H1 (cell line): Measurements from ENCODE around the gene CRISPLD2. TPM values are rescaled to one million over a fixed set of nuclear protein-coding genes. Genes with fewer than 3 reads are reported as not detected.

ENCODE experiments used
- CTCF ChIA-PET: fragments of 300-600 bp; sonication (Branson Sonifier 250); formaldehyde crosslinking; loops from one replicate; lab custom pipeline; 2021; ENCODE audit not compliant: partially characterized antibody; lab: Charles Lee
- POLR2A ChIA-PET: fragments of 300-600 bp; sonication (Branson Sonifier 250); formaldehyde crosslinking; loops from one replicate; lab custom pipeline; 2021; ENCODE audit warnings: inconsistent platforms; ENCODE audit not compliant: partially characterized antibody; lab: Charles Lee
- DNase-seq, 2 experiments: peaks; one replicate each; pipeline versions ENCODE4 v3.0.0 to v3.0.0-alpha.2; 2010 to 2022; ENCODE audit warnings: low spot score in 2 of 2, low read depth in 1 of 2, mixed read lengths in 1 of 2
- FAIRE-seq: peaks from 2 replicates; lab custom pipeline; 2011; peaks lifted over from hg19 to GRCh38; lab: Jason Lieb, UNC
- H2AFZ ChIP-seq: 2 replicates; pipeline ENCODE4 v1.8.1; 2012; ENCODE audit warnings: low read length, inconsistent platforms
- H2AK5ac ChIP-seq: 2 replicates; pipeline ENCODE4 v1.6.1; 2013; ENCODE audit warnings: low read depth, low read length
- H2BK120ac ChIP-seq: replicated peaks from 2 replicates; pipeline ENCODE3; 2013; ENCODE audit warnings: low read depth, low read length, inconsistent platforms
- H2BK12ac ChIP-seq: 2 replicates; pipeline ENCODE4 v1.6.1; 2013; ENCODE audit warnings: low read depth, low read length
- H2BK15ac ChIP-seq: 2 replicates; pipeline ENCODE4 v1.6.1; 2013; ENCODE audit warnings: low read length
- H2BK20ac ChIP-seq: 2 replicates; pipeline ENCODE4 v1.6.1; 2013; ENCODE audit warnings: low read length
- H2BK5ac ChIP-seq: 2 replicates; pipeline ENCODE4 v1.6.1; 2013; ENCODE audit warnings: low read depth, low read length
- H3K14ac ChIP-seq: 2 replicates; pipeline ENCODE4 v1.6.1; 2013; ENCODE audit warnings: inconsistent platforms; ENCODE audit not compliant: insufficient read length
- H3K18ac ChIP-seq: 2 replicates; pipeline ENCODE4 v1.6.1; 2013; ENCODE audit warnings: low read length; ENCODE audit errors: extremely low read depth
- H3K23ac ChIP-seq: 2 replicates; pipeline ENCODE4 v1.6.1; 2013; ENCODE audit warnings: inconsistent platforms; ENCODE audit not compliant: insufficient read length
- H3K23me2 ChIP-seq: 2 replicates; pipeline ENCODE4 v1.6.1; 2013; ENCODE audit warnings: low read depth, low read length
- H3K27ac ChIP-seq: 2 replicates; pipeline ENCODE4 v1.6.1; 2011; ENCODE audit warnings: low read depth, low read length, inconsistent platforms
- H3K27me3 ChIP-seq, 4 experiments: replicated peaks in 1 of 4; 1 replicate in 1 of 4; 2 replicates in 3 of 4; pipeline versions ENCODE4 v1.6.1 to v1.8.1; 2011 to 2013; ENCODE audit warnings: low read length in 3 of 4, mild to moderate bottlenecking in 3 of 4, inconsistent platforms in 2 of 4, mixed read lengths in 2 of 4, moderate library complexity in 1 of 4; ENCODE audit not compliant: control insufficient read depth in 3 of 4, insufficient read depth in 3 of 4; ENCODE audit errors: extremely low read depth in 1 of 4
- H3K36me3 ChIP-seq, 4 experiments: 2 replicates each; pipeline versions ENCODE4 v1.6.1 to v1.8.1; 2011 to 2013; ENCODE audit warnings: mild to moderate bottlenecking in 4 of 4, low read length in 3 of 4, moderate library complexity in 2 of 4, control low read depth in 1 of 4, inconsistent platforms in 1 of 4; ENCODE audit not compliant: insufficient read depth in 4 of 4, control insufficient read depth in 2 of 4
- H3K4ac ChIP-seq: replicated peaks from 2 replicates; pipeline ENCODE3; 2013; ENCODE audit warnings: low read length, low read depth, mixed read lengths, inconsistent platforms; ENCODE audit not compliant: insufficient read length
- H3K4me1 ChIP-seq, 4 experiments: replicated peaks in 1 of 4; 1 replicate in 1 of 4; 2 replicates in 3 of 4; pipeline versions ENCODE4 v1.6.1 to v1.8.1; 2011 to 2013; ENCODE audit warnings: low read length in 3 of 4, inconsistent platforms in 2 of 4, mixed read lengths in 1 of 4; ENCODE audit not compliant: insufficient read depth in 4 of 4, control insufficient read depth in 3 of 4
- H3K4me2 ChIP-seq, 2 experiments: 2 replicates each; pipeline versions ENCODE4 v1.6.1 to v1.8.1; 2011 to 2013; ENCODE audit warnings: low read depth in 2 of 2, low read length in 2 of 2, control low read depth in 1 of 2, inconsistent platforms in 1 of 2, mild to moderate bottlenecking in 1 of 2; ENCODE audit not compliant: insufficient read depth in 1 of 2
- H3K4me3 ChIP-seq, 4 experiments: fragments of 200-600, 300-600 bp in 1 of 4; sonication (generic), shearing (Covaris generic), sonication (Bioruptor Twin) in 1 of 4; 2 replicates each; pipeline versions ENCODE4 v1.5.1 to v1.8.1; 2011 to 2016; ENCODE audit warnings: low read length in 4 of 4, low read depth in 3 of 4, control low read depth in 2 of 4, inconsistent platforms in 2 of 4, mild to moderate bottlenecking in 2 of 4, mixed read lengths in 1 of 4, moderate library complexity in 1 of 4; ENCODE audit not compliant: insufficient read depth in 2 of 4; ENCODE audit errors: extremely low read depth in 1 of 4
- H3K56ac ChIP-seq: replicated peaks from 2 replicates; pipeline ENCODE3; 2013; ENCODE audit warnings: low read depth, mild to moderate bottlenecking, mixed read lengths, low read length, inconsistent platforms; ENCODE audit not compliant: insufficient read length
- H3K79me1 ChIP-seq: 2 replicates; pipeline ENCODE4 v1.6.1; 2013; ENCODE audit warnings: low read depth, low read length, control low read depth
- H3K79me2 ChIP-seq, 2 experiments: 2 replicates each; pipeline versions ENCODE4 v1.6.1 to v1.8.1; 2012 to 2013; ENCODE audit warnings: low read length in 2 of 2, mild to moderate bottlenecking in 2 of 2, inconsistent platforms in 1 of 2; ENCODE audit not compliant: insufficient read depth in 2 of 2, control insufficient read depth in 1 of 2
- H3K9ac ChIP-seq, 4 experiments: replicated peaks in 1 of 4; 1 replicate in 1 of 4; 2 replicates in 3 of 4; pipeline versions ENCODE4 v1.6.1 to v1.8.1; 2011 to 2013; ENCODE audit warnings: low read depth in 3 of 4, low read length in 3 of 4, control low read depth in 2 of 4, mild to moderate bottlenecking in 2 of 4, moderate library complexity in 2 of 4, inconsistent platforms in 1 of 4; ENCODE audit errors: extremely low read depth in 1 of 4
- H3K9me3 ChIP-seq, 2 experiments: 2 replicates each; pipeline versions ENCODE4 v1.6.1 to v1.8.1; 2012 to 2013; ENCODE audit warnings: mild to moderate bottlenecking in 2 of 2, moderate library complexity in 2 of 2, control low read depth in 1 of 2, inconsistent platforms in 1 of 2, low read depth in 1 of 2, low read length in 1 of 2, mixed read lengths in 1 of 2; ENCODE audit not compliant: insufficient read depth in 2 of 2
- H4K20me1 ChIP-seq, 2 experiments: replicated peaks in 1 of 2; 2 replicates each; pipeline versions ENCODE3 to v1.8.1; 2011 to 2013; ENCODE audit warnings: inconsistent platforms in 2 of 2, low read length in 2 of 2, mild to moderate bottlenecking in 1 of 2; ENCODE audit not compliant: insufficient read depth in 2 of 2, control insufficient read depth in 1 of 2
- H4K5ac ChIP-seq: 2 replicates; pipeline ENCODE4 v1.6.1; 2013; ENCODE audit warnings: low read length, low read depth, mixed read lengths, inconsistent platforms; ENCODE audit not compliant: insufficient read length
- H4K8ac ChIP-seq: 2 replicates; pipeline ENCODE4 v1.8.0; 2013; ENCODE audit warnings: mild to moderate bottlenecking, moderate library complexity, low read length, inconsistent platforms; ENCODE audit not compliant: insufficient read depth; ENCODE audit errors: extremely low read depth
- H4K91ac ChIP-seq: replicated peaks from 2 replicates; pipeline ENCODE3; 2013; ENCODE audit warnings: low read length, mixed read lengths, inconsistent platforms; ENCODE audit not compliant: insufficient read length
- CREB1 ChIP-seq: IDR thresholded peaks from 2 replicates; pipeline ENCODE4 v1.6.1; 2012; ENCODE audit warnings: inconsistent platforms
- EP300 ChIP-seq, 2 experiments: IDR thresholded peaks; 1 replicate in 1 of 2; 2 replicates in 1 of 2; pipeline ENCODE4 v1.6.1; 2011 to 2012; ENCODE audit warnings: low read depth in 2 of 2, low read length in 2 of 2, mild to moderate bottlenecking in 2 of 2, borderline replicate concordance in 1 of 2, inconsistent platforms in 1 of 2, moderate library complexity in 1 of 2
- EZH2 ChIP-seq: fragments of 200-600 bp; sonication (generic); IDR thresholded peaks from 2 replicates; pipeline ENCODE4 v1.7.1; 2012; ENCODE audit warnings: low read depth, mild to moderate bottlenecking, moderate library complexity, low read length, inconsistent platforms; ENCODE audit not compliant: severe bottlenecking
- HDAC2 ChIP-seq, 2 experiments: fragments of 300-600 bp in 1 of 2; sonication (generic) in 1 of 2; IDR thresholded peaks; 2 replicates each; pipeline ENCODE4 v1.6.1; 2011 to 2012; ENCODE audit warnings: low read depth in 2 of 2, low read length in 2 of 2, mild to moderate bottlenecking in 2 of 2, moderate library complexity in 2 of 2, borderline replicate concordance in 1 of 2, inconsistent platforms in 1 of 2
- NANOG ChIP-seq: IDR thresholded peaks from 2 replicates; pipeline ENCODE4 v1.6.1; 2011; ENCODE audit warnings: low read length, low read depth, mild to moderate bottlenecking, inconsistent platforms; ENCODE audit not compliant: insufficient read depth, poor library complexity, severe bottlenecking
- NRF1 ChIP-seq: IDR thresholded peaks from 2 replicates; pipeline ENCODE4 v1.6.1; 2011; ENCODE audit warnings: mild to moderate bottlenecking, low read depth, low read length, improper control_type of control experiment
- TAF1 ChIP-seq: IDR thresholded peaks from 2 replicates; pipeline ENCODE4 v1.6.1; 2011; ENCODE audit warnings: mild to moderate bottlenecking, low read depth, low read length
- whole genome bisulfite sequencing, 2 experiments: shearing (Covaris generic) in 1 of 2; methylation state at CpG; one replicate each; pipeline versions ENCODE4 v1.1.6 to v1.1.7; 2013 to 2015; ENCODE audit warnings: low lambda C conversion rate in 2 of 2, mixed read lengths in 2 of 2, inconsistent platforms in 1 of 2, low coverage in 1 of 2, missing lambda C conversion rate in 1 of 2; ENCODE audit not compliant: insufficient replicate concordance in 2 of 2, insufficient coverage in 1 of 2, insufficient read length in 1 of 2; ENCODE audit errors: extremely low coverage in 1 of 2, missing lambda C conversion rate in 1 of 2; 5-methylcytosine and 5-hydroxymethylcytosine counted together
- polyA plus RNA-seq, 7 experiments: library from polyadenylated mRNA; depleted of rRNA in 3 of 7; stranded (reverse) in 5 of 7; unstranded in 2 of 7; fragments of >200 nt in 5 of 7; fragments of 200-250 nt in 2 of 7; gene quantifications; 1 replicate in 5 of 7; 2 replicates in 1 of 7; 4 replicates in 1 of 7; pipeline versions ENCODE4 v1.2.1 to v1.2.3, GENCODE V29; 2011 to 2013; ENCODE audit warnings: missing spikeins in 2 of 7, mixed read lengths in 2 of 7
- total RNA-seq: library from RNA; stranded (reverse); fragmentation: NEBNext Ultra II Directional; extraction: Animal tissue kit (Norgen Biotek cat#: 25700); gene quantifications from 2 replicates; pipeline ENCODE4 v1.2.1, GENCODE V29; 2021

Gene CRISPLD2
- total and polyA plus RNA-seq, 2 of the 8 experiments (the other 6 are each of a cell fraction or from before 2014, with no cell fraction given): 2.7 to 5.1 TPM

GRCh38 chr16:84851192-84852127, 31.7 kb downstream of the CRISPLD2 start:
- H3K14ac ChIP-seq: no peak overlapping the region
- FAIRE-seq: no peak
- no peak overlapping the region for H4K91ac ChIP-seq

More at GRCh38 chr16:84851192-84852127, 31.7 kb downstream of the CRISPLD2 start:
- no peak overlapping the region for H3K18ac ChIP-seq
- POLR2A ChIA-PET: interaction anchor here (0.8 kb wide), 1 partner anchor 26 kb away, joined by 3 read pairs; no protein-coding TSS in a partner anchor
- no peak for DNase-seq
- H3K4me1 ChIP-seq: peaks cover 7 to 14% (median 9%) of the 10 kb centered on the region in 4 experiments; a peak in 6 of 7 replicates
- H3K56ac ChIP-seq: no peak overlapping the region
- H2AFZ ChIP-seq: no peak overlapping the region
- no peaks in the 10 kb centered on the region for H3K79me2 ChIP-seq
- no peaks in the 10 kb centered on the region for H3K9me3 ChIP-seq
- H3K4me2 ChIP-seq: no peak overlapping the region
- H2BK12ac ChIP-seq: no peak overlapping the region
- peak overlapping the region; percentile 35; the same call in 1 of the 2 replicates for H4K8ac ChIP-seq
- H2BK120ac ChIP-seq: no peak overlapping the region
- no peaks in the 10 kb centered on the region for H3K36me3 ChIP-seq
- TF ChIP-seq TAF1 (no peak), NRF1 (no peak), EZH2 (no peak), CREB1 (no peak), HDAC2 (IDR thresholded peaks at IDR 0.05; ENCODE audit: borderline replicate concordance in 1 of 2, low read depth in 2 of 2, low read length in 2 of 2) (no peak), EP300 (IDR thresholded peaks at IDR 0.05; ENCODE audit: borderline replicate concordance in 1 of 2, low read depth in 2 of 2, low read length in 2 of 2) (no peak), NANOG (no peak)
- TF ChIP-seq, all 59 proteins: peak for 0
- Histone ChIP-seq H3K23ac (no peak overlapping the region), H3K4me3 (no peak overlapping the region), H3K9ac (no peak overlapping the region), H2BK5ac (no peak overlapping the region), H2BK15ac (no peak overlapping the region), H3K23me2 (no peaks in the 10 kb centered on the region), H3K27me3 (peaks cover 0 to 6% (median 2%) of the 10 kb centered on the region in 4 experiments; a peak in 2 of 7 replicates), H2BK20ac (no peak overlapping the region), H4K20me1 (no peaks in the 10 kb centered on the region), H2AK5ac (no peak overlapping the region), H3K79me1 (no peaks in the 10 kb centered on the region), H3K4ac (no peak overlapping the region), H4K5ac (no peak overlapping the region), H3K27ac (no peak overlapping the region)
- CTCF ChIA-PET: no interaction called here
- 90% methylated on average over 18 of the region's 18 CpGs; no CpG with 5 or more reads in 1 of the 2 experiments for WGBS, 2 experiments
